Panc1 (cell line): Measurements from ENCODE around the gene MBOAT1. TPM values are rescaled to one million over a fixed set of nuclear protein-coding genes. Genes with fewer than 3 reads are reported as not detected.

Experiments used
- ATAC-seq: fragments of 200-7000 bp; cut with Tn5 transposase; 2 replicates; pipeline ENCODE4 v1.9.1; 2020; ENCODE audit warnings: mild to moderate bottlenecking, moderate library complexity
- BruUV-seq: library from RNA; stranded (reverse); fragments of 400-500 nt; replicated peaks from 2 replicates; lab custom pipeline; 2021; lab: Mats Ljungman, UMichigan
- CTCF ChIA-PET: fragments of 300-600 bp; sonication (Branson Sonifier 250); formaldehyde crosslinking; loops from one replicate; lab custom pipeline; 2022; ENCODE audit warnings: antibody characterized with exemption; lab: Charles Lee
- POLR2A ChIA-PET: fragments of 300-600 bp; sonication (Branson Sonifier 250); formaldehyde crosslinking; loops from one replicate; lab custom pipeline; 2022; ENCODE audit warnings: antibody characterized with exemption; lab: Charles Lee
- DNase-seq: peaks from one replicate; pipeline ENCODE4 v3.0.0-alpha.2; 2010; ENCODE audit warnings: low read depth, low spot score
- H3K27ac ChIP-seq: 2 replicates; pipeline ENCODE4 v1.5.1; 2011; ENCODE audit warnings: mild to moderate bottlenecking, low read length, inconsistent platforms
- H3K27me3 ChIP-seq: fragments of 200-500 bp; sonication (Bioruptor generic); 2 replicates; pipeline ENCODE4 v1.6.0; 2014; ENCODE audit warnings: low read length, inconsistent platforms; ENCODE audit not compliant: control insufficient read depth, insufficient read depth
- H3K36me3 ChIP-seq: fragments of 200-500 bp; sonication (Bioruptor generic); 2 replicates; pipeline ENCODE4 v1.5.1; 2014; ENCODE audit warnings: inconsistent platforms, mild to moderate bottlenecking, low read length, moderate library complexity; ENCODE audit not compliant: control insufficient read depth, insufficient read depth
- H3K4me1 ChIP-seq: 2 replicates; pipeline ENCODE4 v1.5.1; 2011; ENCODE audit warnings: inconsistent platforms, mild to moderate bottlenecking, low read length, moderate library complexity; ENCODE audit not compliant: control insufficient read depth, insufficient read depth
- H3K4me3 ChIP-seq, 2 experiments: 2 replicates each; pipeline ENCODE4 v1.5.1; 2011 to 2012; ENCODE audit warnings: low read depth in 2 of 2, low read length in 2 of 2, mild to moderate bottlenecking in 2 of 2, inconsistent platforms in 1 of 2, moderate library complexity in 1 of 2
- H3K9me3 ChIP-seq: fragments of 200-500 bp; sonication (Bioruptor generic); 2 replicates; pipeline ENCODE4 v1.5.1; 2014; ENCODE audit warnings: low read depth, mild to moderate bottlenecking, inconsistent platforms, low read length, moderate library complexity; ENCODE audit not compliant: control insufficient read depth, insufficient read depth
- CTCF ChIP-seq: fragments of 450-650 bp; IDR thresholded peaks from 2 replicates; pipeline ENCODE4 v1.5.1; 2017; ENCODE audit warnings: mild to moderate bottlenecking
- POLR2AphosphoS5 ChIP-seq: IDR thresholded peaks from 2 replicates; pipeline ENCODE4 v1.6.1; 2012; ENCODE audit warnings: mild to moderate bottlenecking, low read depth, low read length, moderate library complexity
- REST ChIP-seq, 2 experiments: IDR thresholded peaks; 2 replicates each; pipeline ENCODE4 v1.6.1; 2011 to 2012; ENCODE audit warnings: low read depth in 2 of 2, control low read depth in 1 of 2, low read length in 1 of 2, mild to moderate bottlenecking in 1 of 2, moderate library complexity in 1 of 2; ENCODE audit not compliant: insufficient read depth in 1 of 2
- SIN3A ChIP-seq: IDR thresholded peaks from 2 replicates; pipeline ENCODE4 v1.6.1; 2012; ENCODE audit warnings: low read depth, mild to moderate bottlenecking, low read length, moderate library complexity, borderline replicate concordance; ENCODE audit not compliant: insufficient read depth
- TCF7L2 ChIP-seq: IDR thresholded peaks from 2 replicates; pipeline ENCODE4 v1.6.1; 2011; ENCODE audit warnings: mild to moderate bottlenecking, low read depth, low read length, inconsistent platforms
- in situ Hi-C: cut with HindIII; loops from 2 replicates; pipeline ENCODE4 v1.10.0; 2016; ENCODE audit warnings: low sequenced_read_pairs, low pct_unique_long_range_greater_than_20kb
- intact Hi-C: fragments of 100-400 bp; cut with micrococcal nuclease; formaldehyde crosslinking; loops from one replicate; pipeline ENCODE4 v1.10.0; 2022; ENCODE audit not compliant: unreplicated experiment
- total RNA-seq: library from RNA; stranded (reverse); gene quantifications from one replicate; pipeline ENCODE4 v1.2.1, GENCODE V29; 2021; ENCODE audit not compliant: unreplicated experiment

The MBOAT1 gene
- total RNA-seq, 1 experiment from 2014 or later: 15.1 TPM

- DNase-seq (no peak), ATAC-seq (no peak)
- POLR2A ChIA-PET: no interaction called here
- Histone ChIP-seq H3K9me3 (no peaks in the 10 kb centered on the region), H3K27me3 (no peaks in the 10 kb centered on the region), H3K4me1 (peaks cover 11% of the 10 kb centered on the region), H3K4me3 (no peak overlapping the region), H3K27ac (no peak overlapping the region), H3K36me3 (no peaks in the 10 kb centered on the region)
- CTCF ChIA-PET: interaction anchor here (0.7 kb wide), 1 partner anchor 494 kb away, joined by 6 read pairs; no protein-coding TSS in a partner anchor
- in situ Hi-C loops: no loop called here
- BruUV-seq: no TSS peak
- TF ChIP-seq CTCF (no peak), POLR2AphosphoS5 (no peak), REST (IDR thresholded peaks at IDR 0.05; ENCODE audit: insufficient read depth in 1 of 2, low read depth in 2 of 2, low read length in 1 of 2) (no peak)
- intact Hi-C loops: no loop called here
Observed at GRCh38 chr6:20217324-20217855, 5.1 kb upstream of the MBOAT1 start.

- DNase-seq (no peak), ATAC-seq (no peak)
- no TSS peak for BruUV-seq
- H3K27me3 ChIP-seq: no peaks in the 10 kb centered on the region
- no peak overlapping the region for H3K4me3 ChIP-seq
- no peaks in the 10 kb centered on the region for H3K9me3 ChIP-seq
- H3K4me1 ChIP-seq: peaks cover 23% of the 10 kb centered on the region
- TF ChIP-seq REST (IDR thresholded peaks at IDR 0.05; ENCODE audit: insufficient read depth in 1 of 2, low read depth in 2 of 2, low read length in 1 of 2) (no peak), SIN3A (no peak), CTCF (no peak), TCF7L2 (no peak), POLR2AphosphoS5 (no peak)
- ChIA-PET POLR2A (no interaction called here), CTCF (no interaction called here)
- intact Hi-C loops (no loop called here), in situ Hi-C loops (no loop called here)
- no peaks in the 10 kb centered on the region; the same call in 1 of the 2 replicates for H3K36me3 ChIP-seq
- H3K27ac ChIP-seq: no peak overlapping the region
Observed at GRCh38 chr6:20215310-20215709, 3.0 kb upstream of the MBOAT1 start.
